SK-N-SH (cell line): ENCODE results near the gene RUFY3. TPM values are rescaled to one million over a fixed set of nuclear protein-coding genes. Genes with fewer than 3 reads are reported as not detected.
"Not testable (repeated sequence)": the region's sequence is repeated elsewhere in the genome, so short reads cannot be mapped to it uniquely, and the experiment has no call there.

Experiments used
- CTCF ChIA-PET: fragments of 300-600, 350-600 bp; formaldehyde crosslinking; extraction: SDS; loops from one replicate; lab custom pipeline; 2021; lab: Yijun Ruan, JAX
- POLR2A ChIA-PET: fragments of 350-600 bp; sonication (Branson Sonifier 250); formaldehyde crosslinking; extraction: SDS; loops from one replicate; lab custom pipeline; 2020; ENCODE audit warnings: antibody characterized with exemption, inconsistent platforms; lab: Yijun Ruan, JAX
- DNase-seq: peaks from one replicate; pipeline ENCODE4 v3.0.0; 2012
- H2AFZ ChIP-seq: fragments of 200-600 bp; sonication (generic); 2 replicates; pipeline ENCODE4 v1.8.1; 2016; ENCODE audit warnings: antibody characterized with exemption, mild to moderate bottlenecking, low read depth
- H3F3A ChIP-seq: fragments of 200-600 bp; sonication (generic); replicated peaks from 2 replicates; pipeline ENCODE3; 2016; ENCODE audit warnings: antibody characterized with exemption, mild to moderate bottlenecking; ENCODE audit not compliant: insufficient read depth
- H3K27ac ChIP-seq, 2 experiments: fragments of 200-500 bp in 1 of 2; fragments of 200-600 bp in 1 of 2; sonication (Bioruptor generic) in 1 of 2; sonication (generic), shearing (Covaris generic) in 1 of 2; 2 replicates each; pipeline versions ENCODE4 v1.5.1 to v1.6.1; 2014 to 2016; ENCODE audit warnings: low read depth in 2 of 2, inconsistent platforms in 1 of 2, low read length in 1 of 2, mild to moderate bottlenecking in 1 of 2, mixed read lengths in 1 of 2
- H3K27me3 ChIP-seq: fragments of 200-600 bp; sonication (generic), shearing (Covaris generic); 2 replicates; pipeline ENCODE4 v1.6.1; 2016; ENCODE audit warnings: mixed run types; ENCODE audit not compliant: insufficient read depth
- H3K36me3 ChIP-seq, 2 experiments: fragments of 200-500 bp in 1 of 2; fragments of 200-600 bp in 1 of 2; sonication (Bioruptor generic) in 1 of 2; sonication (generic) in 1 of 2; replicated peaks in 1 of 2; 2 replicates each; pipeline versions ENCODE3 to v1.5.1; 2014 to 2016; ENCODE audit warnings: low read length in 1 of 2, mild to moderate bottlenecking in 1 of 2; ENCODE audit not compliant: insufficient read depth in 2 of 2, control insufficient read depth in 1 of 2
- H3K4me1 ChIP-seq, 2 experiments: fragments of 200-500 bp in 1 of 2; fragments of 200-600 bp in 1 of 2; sonication (Bioruptor generic) in 1 of 2; sonication (generic), shearing (Covaris generic) in 1 of 2; 2 replicates each; pipeline versions ENCODE4 v1.5.1 to v1.6.1; 2014 to 2016; ENCODE audit warnings: low read depth in 1 of 2, low read length in 1 of 2, mixed run types in 1 of 2; ENCODE audit not compliant: insufficient read depth in 2 of 2, control insufficient read depth in 1 of 2
- H3K4me2 ChIP-seq: fragments of 200-600 bp; sonication (generic), shearing (Covaris generic); 2 replicates; pipeline ENCODE4 v1.6.1; 2017; ENCODE audit warnings: mixed run types
- H3K4me3 ChIP-seq, 2 experiments: fragments of 200-500 bp in 1 of 2; fragments of 200-600 bp in 1 of 2; sonication (Bioruptor generic) in 1 of 2; sonication (generic), shearing (Covaris generic) in 1 of 2; 2 replicates each; pipeline versions ENCODE4 v1.5.1 to v1.8.1; 2014 to 2016; ENCODE audit warnings: low read depth in 2 of 2, inconsistent platforms in 1 of 2, low read length in 1 of 2, mild to moderate bottlenecking in 1 of 2, mixed read lengths in 1 of 2, moderate library complexity in 1 of 2
- H3K79me2 ChIP-seq: fragments of 200-600 bp; sonication (generic); 2 replicates; pipeline ENCODE4 v1.8.1; 2017; ENCODE audit warnings: mild to moderate bottlenecking; ENCODE audit not compliant: insufficient read depth
- H3K9ac ChIP-seq: fragments of 200-600 bp; sonication (generic); 2 replicates; pipeline ENCODE4 v1.6.1; 2017; ENCODE audit warnings: mixed run types
- H3K9me2 ChIP-seq: fragments of 200-600 bp; sonication (generic); 2 replicates; pipeline ENCODE4 v1.6.1; 2017; ENCODE audit warnings: mixed run types
- H3K9me3 ChIP-seq: fragments of 200-600 bp; sonication (generic); 2 replicates; pipeline ENCODE4 v1.6.1; 2017; ENCODE audit warnings: mixed run types, mild to moderate bottlenecking, moderate library complexity
- H4K20me1 ChIP-seq: fragments of 200-600 bp; sonication (generic); 2 replicates; pipeline ENCODE4 v1.6.1; 2017; ENCODE audit warnings: mild to moderate bottlenecking, mixed run types; ENCODE audit not compliant: insufficient read depth
- CHD2 ChIP-seq: fragments of 150-350 bp; IDR thresholded peaks from 2 replicates; pipeline ENCODE4 v1.6.1; 2018; ENCODE audit warnings: low read length; ENCODE audit not compliant: partially characterized antibody
- FOSL2 ChIP-seq: IDR thresholded peaks from 2 replicates; pipeline ENCODE4 v1.4.0; 2012; ENCODE audit warnings: low read depth, mild to moderate bottlenecking, moderate library complexity, borderline replicate concordance
- NFIC ChIP-seq: IDR thresholded peaks from 2 replicates; pipeline ENCODE4 v1.4.0; 2012; ENCODE audit warnings: borderline replicate concordance
- POLR2AphosphoS5 ChIP-seq: IDR thresholded peaks from 2 replicates; pipeline ENCODE4 v1.6.1; 2012; ENCODE audit warnings: low read depth, low read length
- RAD21 ChIP-seq: IDR thresholded peaks from 2 replicates; pipeline ENCODE4 v1.6.1; 2012; ENCODE audit warnings: mild to moderate bottlenecking, low read length
- ZBTB33 ChIP-seq: IDR thresholded peaks from 2 replicates; pipeline ENCODE4 v1.4.0; 2012; ENCODE audit warnings: low read depth, borderline replicate concordance
- WGBS: methylation state at CpG from one replicate; pipeline ENCODE4 v1.1.6; 2017; ENCODE audit warnings: low lambda C conversion rate; 5-methylcytosine and 5-hydroxymethylcytosine counted together
- polyA plus RNA-seq, 3 experiments: library from polyadenylated mRNA; depleted of rRNA; stranded (reverse); fragments of >200 nt; gene quantifications; 2 replicates each; pipeline ENCODE4 v1.2.3, GENCODE V29; 2012
- TF ChIP-seq, protein P1 (sequence below): fragments of 200-600 bp; sonication (generic); IDR thresholded peaks from 2 replicates; pipeline ENCODE4 v1.6.1; 2017; ENCODE audit warnings: antibody characterized with exemption, mild to moderate bottlenecking, moderate library complexity

The RUFY3 gene
- polyA plus RNA-seq, 1 of the 3 experiments (the other 2 are of a cell fraction): 22.8 TPM

DNA sequence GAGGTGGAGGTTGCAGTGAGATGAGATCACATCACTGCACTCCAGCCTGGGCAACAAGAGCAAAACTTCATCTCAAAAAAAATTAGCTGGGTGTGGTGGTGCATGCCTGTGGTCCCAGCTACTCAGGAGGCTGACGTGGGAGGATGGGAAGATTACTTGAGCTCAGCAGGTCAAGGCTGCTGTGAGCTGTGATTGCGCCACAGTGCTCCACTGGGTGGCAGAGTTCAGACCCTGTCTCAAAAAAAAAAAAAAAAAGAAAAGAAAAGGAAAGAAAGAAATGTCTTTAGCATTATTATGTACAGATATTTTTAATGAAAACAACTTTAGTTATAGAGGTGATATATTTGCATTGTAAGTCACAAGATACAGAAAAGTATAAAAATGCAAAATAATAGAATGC lies 14.2 kb downstream of the RUFY3 start:
- peaks cover 71% of the 10 kb centered on the region for H4K20me1 ChIP-seq
- peak overlapping the region in 1 of 2 experiments; percentile 6; a peak in 1 of 4 replicates for H3K4me3 ChIP-seq
- POLR2A ChIA-PET, H3K27ac ChIP-seq, H3K4me2 ChIP-seq, H3K4me1 ChIP-seq, H3K27me3 ChIP-seq, H3K9me2 ChIP-seq, H3K9ac ChIP-seq, H2AFZ ChIP-seq, H3K9me3 ChIP-seq: not testable (repeated sequence)
- DNase-seq: peak; percentile 16
- H3F3A ChIP-seq: peaks cover 23% of the 10 kb centered on the region
- CTCF ChIA-PET: interaction anchor here (1.1 to 2.2 kb wide), 7 partner anchors 10 to 58 kb away, joined by 3 to 10 read pairs (median 5); partner anchors contain the start of gene RUFY3
- peaks cover 88% of the 10 kb centered on the region for H3K79me2 ChIP-seq
- whole genome bisulfite sequencing: 61% methylated on average over 2 of the region's 2 CpGs
- TF ChIP-seq, protein P1, sequence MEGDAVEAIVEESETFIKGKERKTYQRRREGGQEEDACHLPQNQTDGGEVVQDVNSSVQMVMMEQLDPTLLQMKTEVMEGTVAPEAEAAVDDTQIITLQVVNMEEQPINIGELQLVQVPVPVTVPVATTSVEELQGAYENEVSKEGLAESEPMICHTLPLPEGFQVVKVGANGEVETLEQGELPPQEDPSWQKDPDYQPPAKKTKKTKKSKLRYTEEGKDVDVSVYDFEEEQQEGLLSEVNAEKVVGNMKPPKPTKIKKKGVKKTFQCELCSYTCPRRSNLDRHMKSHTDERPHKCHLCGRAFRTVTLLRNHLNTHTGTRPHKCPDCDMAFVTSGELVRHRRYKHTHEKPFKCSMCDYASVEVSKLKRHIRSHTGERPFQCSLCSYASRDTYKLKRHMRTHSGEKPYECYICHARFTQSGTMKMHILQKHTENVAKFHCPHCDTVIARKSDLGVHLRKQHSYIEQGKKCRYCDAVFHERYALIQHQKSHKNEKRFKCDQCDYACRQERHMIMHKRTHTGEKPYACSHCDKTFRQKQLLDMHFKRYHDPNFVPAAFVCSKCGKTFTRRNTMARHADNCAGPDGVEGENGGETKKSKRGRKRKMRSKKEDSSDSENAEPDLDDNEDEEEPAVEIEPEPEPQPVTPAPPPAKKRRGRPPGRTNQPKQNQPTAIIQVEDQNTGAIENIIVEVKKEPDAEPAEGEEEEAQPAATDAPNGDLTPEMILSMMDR: peak; percentile 64
- TF ChIP-seq RAD21: peak; percentile 23; the same call in 1 of the 2 replicates
- H3K36me3 ChIP-seq: peaks cover 0 to 11% of the 10 kb centered on the region in 2 experiments

- peaks cover 88% of the 10 kb centered on the region for H3K79me2 ChIP-seq
- ChIA-PET POLR2A (no interaction called here), CTCF (interaction anchor here (1.2 to 2.2 kb wide), 3 partner anchors 15 to 33 kb away, joined by 5 to 10 read pairs (median 9); partner anchors contain the start of gene RUFY3)
- H2AFZ ChIP-seq: no peak overlapping the region
- WGBS: 100% methylated on average over 1 of the region's 1 CpG
- H4K20me1 ChIP-seq: peaks cover 72% of the 10 kb centered on the region
- no peaks in the 10 kb centered on the region for H3K9me3 ChIP-seq
- no peaks in the 10 kb centered on the region for H3K9me2 ChIP-seq
- TF ChIP-seq CHD2: no peak
- TF ChIP-seq FOSL2: no peak
- TF ChIP-seq NFIC: no peak
- TF ChIP-seq ZBTB33: no peak
- no peak for TF ChIP-seq POLR2AphosphoS5
- no peak for DNase-seq
- H3K36me3 ChIP-seq: peaks cover 0 to 6% of the 10 kb centered on the region in 2 experiments
- no peak overlapping the region for H3K4me2 ChIP-seq
- no peak overlapping the region for H3K9ac ChIP-seq
- H3K4me1 ChIP-seq: peaks cover 3 to 11% of the 10 kb centered on the region in 2 experiments; a peak in 2 of 4 replicates
- peaks cover 25% of the 10 kb centered on the region for H3F3A ChIP-seq
- no peaks in the 10 kb centered on the region for H3K27me3 ChIP-seq
- H3K27ac ChIP-seq: no peak overlapping the region
- H3K4me3 ChIP-seq: no peak overlapping the region
Observed at GRCh38 chr4:70737006-70737405, 15.2 kb downstream of the RUFY3 start.
